ENCODE measurements around the gene CDKN1A.
A peak's percentile ranks its signal among the peaks of the same experiment; 100 is the strongest.
"Not testable (repeated sequence)": the region's sequence is repeated elsewhere in the genome, so short reads cannot be mapped to it uniquely, and the experiment has no call there.

Gene CDKN1A

DNA sequence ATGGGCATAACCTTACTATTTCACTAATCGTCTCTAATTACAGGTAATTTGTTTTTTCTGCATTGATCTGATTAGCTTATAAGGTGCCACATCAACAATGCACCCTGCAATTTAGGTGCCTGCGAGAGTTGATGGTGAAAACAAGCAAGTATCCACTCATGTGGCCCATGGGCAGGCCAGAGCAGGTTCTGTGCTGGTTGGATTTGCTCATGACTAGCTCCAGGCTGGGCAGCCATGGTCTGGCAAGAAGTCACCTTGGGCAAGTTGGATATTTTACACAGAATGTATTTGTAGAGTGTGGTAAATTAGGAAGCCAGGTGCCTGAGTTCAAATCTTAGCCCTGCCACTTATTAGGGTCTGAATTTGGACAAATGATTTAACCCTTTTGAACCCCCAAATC, 44.4 kb downstream of the CDKN1A start:
- DNase-seq, result no peak

DNA sequence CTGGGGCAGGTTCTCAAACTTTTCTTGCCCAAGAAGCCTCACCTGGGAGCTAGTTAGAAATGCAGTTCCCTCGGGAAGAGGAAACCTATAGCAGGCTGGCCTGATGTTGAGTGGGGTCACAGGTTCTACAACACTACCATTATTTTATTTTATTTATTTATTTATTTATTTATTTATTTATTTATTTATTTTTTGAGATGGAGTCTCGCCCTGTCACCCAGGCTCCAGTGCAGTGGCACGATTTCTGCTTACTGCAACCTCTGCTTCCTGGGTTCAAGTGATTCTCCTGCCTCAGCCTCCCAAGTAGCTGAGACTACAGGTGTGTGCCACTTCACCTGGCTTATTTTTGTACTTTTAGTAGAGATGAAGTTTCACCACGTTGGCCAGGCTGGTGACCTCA, 45.5 kb downstream of the CDKN1A start:
- DNase-seq, result not testable (repeated sequence)

DNA sequence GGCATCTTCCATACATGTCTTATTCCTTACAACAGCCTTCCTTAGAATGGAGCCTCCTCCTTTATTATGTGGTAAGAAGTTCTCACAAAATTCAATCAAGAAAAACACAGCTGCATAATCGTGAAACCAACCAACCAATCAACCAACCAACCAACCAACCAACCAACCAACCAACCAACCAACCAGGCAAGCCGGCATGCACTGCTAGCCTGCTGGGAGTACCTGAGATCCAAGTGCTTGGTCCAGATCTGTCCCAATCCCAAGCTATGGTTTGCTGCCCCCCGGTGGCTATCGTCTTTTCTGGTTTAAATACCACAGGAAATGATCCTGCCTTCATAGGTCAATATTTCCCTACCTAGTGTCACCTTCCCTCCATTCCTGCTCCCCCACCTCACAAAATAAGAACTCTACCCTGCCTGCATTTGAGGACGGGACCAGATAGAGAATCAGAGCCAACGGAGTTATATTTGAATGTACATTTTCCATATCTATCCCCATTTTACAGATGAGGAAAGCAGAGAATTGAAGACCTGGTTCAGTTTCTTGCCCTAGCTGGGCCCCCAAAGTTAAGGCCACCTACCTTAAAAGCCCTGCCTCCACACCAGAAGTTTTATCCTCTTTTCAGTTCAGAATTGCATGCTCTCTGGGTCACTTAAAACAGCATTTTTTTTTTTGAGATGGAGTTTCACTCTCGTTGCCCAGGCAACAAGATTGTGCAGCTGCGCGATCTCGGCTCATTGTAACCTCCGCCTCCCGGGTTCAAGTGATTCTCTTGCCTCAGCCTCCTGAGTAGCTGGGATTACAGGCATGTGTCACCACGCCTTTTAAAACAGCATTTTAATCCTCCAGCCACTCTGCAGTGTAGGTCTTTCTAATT, 46.2 kb downstream of the CDKN1A start:
- DNase-seq, result peak; percentile 31 to 38

DNA sequence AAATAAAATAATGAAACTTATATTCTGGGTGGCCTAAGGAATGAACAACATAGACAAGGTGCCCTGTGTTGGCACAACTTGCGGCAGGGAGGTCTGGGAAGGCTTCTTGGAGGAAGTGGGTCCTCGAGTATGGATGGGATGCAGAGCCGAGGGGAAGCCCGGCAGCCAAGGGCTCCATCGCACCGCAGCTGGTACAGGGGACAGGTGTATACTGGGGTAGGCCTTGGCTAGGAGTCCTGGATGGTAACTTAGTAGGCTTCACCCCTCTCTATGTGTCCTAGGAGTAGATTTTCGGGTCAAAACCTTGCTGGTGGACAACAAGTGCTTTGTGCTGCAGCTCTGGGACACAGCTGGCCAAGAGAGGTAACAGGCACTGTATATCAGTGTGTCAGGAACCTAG, 47.1 kb downstream of the CDKN1A start:
- DNase-seq, result no peak

DNA sequence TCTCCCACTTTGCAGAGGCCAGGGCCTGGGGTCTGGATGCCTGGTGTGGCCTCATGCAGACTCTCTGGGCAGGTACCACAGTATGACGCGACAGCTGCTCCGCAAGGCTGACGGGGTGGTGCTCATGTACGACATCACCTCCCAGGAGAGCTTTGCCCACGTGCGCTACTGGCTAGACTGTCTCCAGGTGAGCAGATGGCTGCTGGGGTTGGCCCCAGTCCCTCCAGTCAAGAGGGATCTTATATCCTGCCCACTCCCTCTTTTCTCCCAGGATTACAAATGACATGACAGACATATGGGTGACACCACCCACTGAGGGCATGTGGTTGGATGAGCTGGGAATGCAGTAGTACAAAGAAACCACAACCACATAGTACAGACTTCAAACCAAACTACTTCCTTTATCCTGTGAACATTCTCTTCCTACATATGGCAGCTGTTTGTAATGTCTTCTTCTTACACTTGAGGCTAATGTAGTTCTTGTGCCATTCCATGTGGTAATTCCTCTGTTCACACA, 49.0 kb downstream of the CDKN1A start:
- DNase-seq, result no peak

DNA sequence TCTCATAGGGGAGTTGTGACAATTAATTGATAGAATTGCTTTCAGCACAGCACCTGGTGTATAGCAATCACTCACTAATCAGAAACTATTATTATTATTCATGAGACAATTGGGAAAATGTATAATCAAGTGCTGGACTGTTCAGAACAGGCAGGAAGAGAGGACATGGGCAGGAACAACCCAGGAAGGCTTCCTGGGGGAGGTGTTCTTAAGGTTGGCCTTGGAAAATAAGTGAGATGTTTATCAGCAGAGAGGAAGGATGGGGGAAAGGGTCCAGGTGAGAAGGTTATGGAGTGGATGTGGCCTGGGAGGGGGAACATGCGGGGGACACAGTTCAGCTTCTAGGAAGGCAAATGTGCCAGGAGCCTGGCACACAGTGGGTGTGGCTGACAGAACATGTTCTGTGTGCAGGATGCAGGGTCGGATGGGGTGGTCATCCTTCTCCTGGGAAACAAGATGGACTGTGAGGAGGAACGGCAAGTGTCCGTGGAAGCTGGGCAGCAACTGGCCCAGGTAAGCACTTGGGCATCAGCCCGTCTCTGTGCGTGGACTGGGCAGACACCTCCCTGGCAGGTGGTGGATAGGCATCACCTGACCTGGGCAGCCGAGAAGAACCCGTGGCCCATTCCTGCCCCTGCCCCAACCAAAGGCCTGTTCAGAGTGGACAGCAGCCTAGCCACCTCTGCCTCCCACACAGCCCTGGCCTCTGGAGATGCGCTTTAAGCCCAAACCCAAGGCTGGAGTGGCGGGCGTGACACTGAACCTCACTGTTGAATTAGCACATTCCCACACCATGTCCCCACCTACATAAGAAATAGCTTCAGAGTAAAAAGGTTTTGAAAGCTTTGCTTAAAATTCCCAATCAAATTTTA, 50.0 kb downstream of the CDKN1A start:
- no peak for DNase-seq

DNA sequence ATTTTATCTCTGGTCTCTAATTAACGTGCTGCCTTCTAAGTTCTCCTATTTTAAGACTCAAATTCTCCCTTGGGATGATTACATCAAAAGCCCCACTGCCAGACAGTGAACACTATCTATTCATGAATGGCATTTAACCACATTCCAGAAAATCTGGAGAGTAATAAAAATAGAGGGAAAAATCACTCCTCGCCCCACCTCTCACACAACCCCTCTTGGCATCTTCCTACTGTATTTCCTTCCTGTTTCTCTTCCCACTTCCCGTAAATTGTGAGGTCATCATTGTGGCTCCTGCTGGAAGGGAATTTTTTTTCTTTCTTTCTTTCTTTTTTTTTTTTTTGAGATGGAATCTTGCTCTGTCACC, 50.6 kb downstream of the CDKN1A start:
- DNase-seq, result no peak

DNA sequence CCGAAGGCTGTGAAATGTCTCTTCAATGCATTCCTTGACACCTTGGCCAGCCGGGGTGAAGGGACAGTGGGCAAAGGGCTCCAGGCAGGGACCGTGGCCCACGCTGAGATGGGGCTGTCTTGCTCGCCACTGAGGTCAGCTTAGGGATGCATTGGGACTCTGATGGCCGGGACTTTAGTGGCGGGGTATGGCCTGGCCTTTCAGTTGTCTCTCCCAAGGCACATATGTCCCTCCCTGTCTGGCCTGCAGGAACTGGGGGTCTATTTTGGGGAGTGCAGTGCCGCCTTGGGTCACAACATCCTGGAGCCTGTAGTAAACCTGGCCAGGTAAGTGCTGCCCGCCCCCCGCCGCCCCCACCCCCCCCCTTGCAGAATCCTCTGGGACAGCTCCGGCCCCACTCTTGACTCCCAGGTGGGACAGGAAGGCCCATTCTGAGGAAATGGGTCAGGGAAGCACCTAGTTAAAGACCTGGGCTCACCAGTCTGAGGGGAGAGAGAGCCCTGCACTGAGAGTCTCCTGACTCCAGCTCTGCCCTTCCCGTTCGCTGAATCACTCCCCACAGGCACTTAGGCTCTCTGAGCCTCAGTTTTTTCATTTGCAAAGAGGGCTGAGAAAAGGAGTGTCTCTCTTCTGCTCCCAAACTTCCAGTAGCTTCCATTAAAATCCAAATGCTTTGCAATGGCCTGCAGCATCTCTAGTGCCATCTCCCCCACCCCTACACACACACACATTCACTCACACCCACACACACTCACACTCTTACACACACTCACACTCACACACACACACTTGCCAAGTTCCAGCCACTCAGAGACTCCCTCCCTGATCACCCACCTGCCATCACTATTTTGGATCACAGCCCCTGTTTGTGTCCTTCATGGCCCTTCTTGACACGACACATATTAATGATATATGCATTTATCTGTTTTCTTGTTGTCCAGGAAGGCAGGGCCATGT, 52.2 kb downstream of the CDKN1A start:
- no peak for DNase-seq

DNA sequence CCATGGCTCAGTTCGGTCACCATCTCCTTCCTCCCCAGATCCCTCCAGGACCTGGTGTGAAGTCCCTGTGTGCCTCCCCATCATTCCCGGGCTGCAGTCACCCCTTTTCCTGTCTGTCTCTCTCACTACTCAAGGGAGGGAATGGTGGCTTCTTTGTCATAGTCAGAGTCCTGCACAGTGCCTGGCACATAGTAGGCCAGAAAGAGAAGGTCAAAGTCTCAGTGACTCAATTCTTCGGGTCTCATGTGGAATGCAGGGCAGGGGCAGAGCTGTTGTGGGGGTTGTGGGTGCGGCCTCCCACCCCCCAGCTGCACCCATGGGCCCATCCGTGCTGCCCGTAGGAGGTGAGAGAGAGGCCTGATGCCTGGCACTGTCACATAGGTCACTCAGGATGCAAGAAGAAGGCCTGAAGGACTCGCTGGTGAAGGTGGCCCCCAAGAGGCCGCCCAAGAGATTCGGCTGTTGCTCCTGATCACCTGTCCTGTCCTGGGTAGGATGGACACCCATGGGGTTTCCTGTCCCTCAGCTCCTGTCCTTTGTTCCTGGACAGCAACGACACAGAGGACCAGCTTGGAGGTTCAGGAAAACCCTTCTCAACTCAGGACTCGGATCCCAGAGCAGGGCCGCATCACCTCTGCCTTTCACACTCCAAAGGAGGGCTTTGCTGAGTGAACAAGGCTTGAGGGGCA, 53.3 kb downstream of the CDKN1A start:
- no peak for DNase-seq

DNA sequence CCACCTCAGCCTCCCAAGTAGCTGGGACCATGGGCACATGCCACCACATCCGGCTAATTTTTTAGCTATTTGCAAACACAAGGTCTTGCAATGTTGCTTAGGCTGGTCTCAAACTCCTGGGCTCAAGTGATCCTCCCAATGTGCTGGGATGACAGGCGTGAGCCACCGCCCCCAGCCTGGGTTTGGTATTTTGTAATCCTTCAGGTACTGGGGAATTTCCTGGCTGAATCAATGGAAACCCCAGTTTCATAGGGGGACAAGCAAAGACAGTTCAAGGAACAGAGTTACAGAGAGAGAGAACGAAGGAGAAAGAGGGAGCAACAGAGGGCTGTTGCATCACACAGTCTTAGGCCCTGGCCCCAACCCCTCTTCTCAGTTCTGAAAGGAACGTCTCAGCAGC, 54.8 kb downstream of the CDKN1A start:
- DNase-seq, result no peak

DNA sequence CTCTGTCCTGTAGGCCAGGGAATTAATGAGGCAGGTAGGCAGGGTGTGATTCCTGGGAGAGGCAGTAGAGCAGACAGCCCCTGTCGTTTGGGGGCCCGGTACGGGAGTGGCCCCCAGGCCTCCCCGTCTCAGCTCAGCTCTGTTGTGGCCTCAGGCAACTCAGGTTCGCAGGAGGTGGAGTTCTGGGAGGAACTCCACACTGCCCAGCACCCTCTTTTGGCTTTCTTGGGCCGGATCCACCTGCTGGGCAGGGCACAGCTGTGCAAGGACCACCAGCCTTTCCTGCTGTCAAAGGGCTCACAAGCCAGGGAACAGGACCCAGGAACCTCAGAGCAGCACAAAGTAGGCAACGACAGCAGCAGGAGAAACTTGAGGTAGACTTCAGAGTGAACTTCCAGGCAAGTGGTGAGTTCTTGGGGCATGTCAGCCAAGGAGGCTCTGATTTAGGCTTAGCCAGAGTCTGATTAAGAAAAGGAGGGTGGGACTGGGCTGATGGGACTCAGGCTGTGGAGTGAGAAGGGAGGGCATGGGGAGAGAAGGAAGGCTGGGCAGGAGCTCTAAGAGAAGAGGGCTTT, 56.1 kb downstream of the CDKN1A start:
- no peak for DNase-seq

DNA sequence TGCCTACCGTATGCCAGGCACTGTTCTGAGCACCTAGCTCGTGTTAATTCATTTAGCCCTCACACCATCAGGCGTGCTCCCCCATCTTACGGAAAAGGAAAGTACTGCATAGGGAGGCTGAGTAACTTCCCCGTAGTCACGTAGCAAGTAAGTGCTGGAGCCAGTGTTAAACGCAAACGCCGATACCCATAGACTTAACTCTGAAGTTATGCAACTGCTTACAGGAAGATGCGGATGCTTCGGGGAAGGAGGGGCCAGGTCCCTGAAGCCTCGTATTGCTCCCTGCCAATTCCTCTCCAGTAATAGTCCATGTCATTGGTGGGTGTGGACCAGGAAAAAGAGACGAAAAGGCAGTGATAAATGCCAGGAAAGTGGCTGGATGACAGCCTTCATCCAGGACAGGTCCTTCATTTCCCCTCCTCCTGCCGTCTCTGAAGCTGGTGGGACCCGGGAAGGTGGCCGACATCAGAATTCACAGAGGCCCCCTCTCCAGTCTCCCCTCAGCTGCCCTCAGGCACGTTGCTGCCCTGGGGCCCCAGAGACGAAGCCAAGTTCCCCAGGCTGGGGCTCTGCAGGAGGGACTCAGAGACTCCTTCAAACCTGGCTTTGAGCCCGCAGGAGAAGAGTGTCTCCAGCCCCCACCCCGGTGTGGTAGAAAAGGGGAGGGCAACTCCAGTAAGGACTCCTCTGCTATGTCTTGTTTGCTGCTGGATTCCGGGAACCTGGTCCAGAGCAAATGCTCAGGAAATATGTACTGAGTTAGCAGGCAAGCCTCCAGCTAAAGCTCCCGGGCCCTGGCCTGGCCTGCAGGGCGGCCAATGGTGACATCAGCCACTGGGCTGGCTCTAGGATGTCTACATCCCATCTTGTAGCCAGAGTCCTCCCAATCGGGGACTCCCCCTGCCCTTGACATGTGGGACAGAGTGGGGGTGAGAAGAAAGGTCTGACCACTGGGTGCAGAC, 56.9 kb downstream of the CDKN1A start:
- no peak for DNase-seq
